Choroid plexus epithelial cell (primary cell): ENCODE measurements around the gene COL24A1.

Experiments used
- DNase-seq: peaks from one replicate; pipeline ENCODE4 v3.0.0-alpha.2; 2010; ENCODE audit warnings: low read depth
- H3K4me3 ChIP-seq: 2 replicates; pipeline ENCODE4 v1.5.1; 2011; ENCODE audit warnings: low read depth, mild to moderate bottlenecking, control low read depth, low read length, moderate library complexity
- CTCF ChIP-seq: conservative IDR thresholded peaks from 2 replicates; pipeline ENCODE4 v1.5.1; 2011; ENCODE audit warnings: low read depth, mild to moderate bottlenecking, control low read depth, inconsistent platforms, low read length, moderate library complexity

Gene COL24A1

GRCh38 chr1:86154571-86155050, 2.0 kb downstream of the COL24A1 start:
- H3K4me3 ChIP-seq: no peak overlapping the region
- DNase-seq: no peak
- TF ChIP-seq CTCF: no peak

- H3K4me3 ChIP-seq: no peak overlapping the region
- TF ChIP-seq CTCF: no peak
- no peak for DNase-seq
Measured at GRCh38 chr1:86153836-86154235, 2.7 kb downstream of the COL24A1 start.

- no peak overlapping the region for H3K4me3 ChIP-seq
- no peak for TF ChIP-seq CTCF
- DNase-seq: no peak
Measured at GRCh38 chr1:86152887-86153286, 3.7 kb downstream of the COL24A1 start.

GRCh38 chr1:86151427-86151826, 5.1 kb downstream of the COL24A1 start:
- no peak for TF ChIP-seq CTCF
- DNase-seq: peak; percentile 50

GRCh38 chr1:86150553-86151055, 6.0 kb downstream of the COL24A1 start:
- DNase-seq: peak; percentile 44
- no peak for TF ChIP-seq CTCF
- no peak overlapping the region for H3K4me3 ChIP-seq

More at GRCh38 chr1:86151427-86151826, 5.1 kb downstream of the COL24A1 start:
- H3K4me3 ChIP-seq: no peak overlapping the region

- TF ChIP-seq CTCF: no peak
- DNase-seq: no peak
- no peak overlapping the region for H3K4me3 ChIP-seq
Measured at GRCh38 chr1:86149591-86149990, 7.0 kb downstream of the COL24A1 start.

GRCh38 chr1:86147755-86148154, 8.8 kb downstream of the COL24A1 start:
- DNase-seq: no peak
- TF ChIP-seq CTCF: no peak
- H3K4me3 ChIP-seq: no peak overlapping the region
